ENCODE data around the gene SP7.
A peak's percentile ranks its signal among the peaks of the same experiment; 100 is the strongest.
"Not testable (repeated sequence)": the region's sequence is repeated elsewhere in the genome, so short reads cannot be mapped to it uniquely, and the experiment has no call there.

Gene SP7

DNA sequence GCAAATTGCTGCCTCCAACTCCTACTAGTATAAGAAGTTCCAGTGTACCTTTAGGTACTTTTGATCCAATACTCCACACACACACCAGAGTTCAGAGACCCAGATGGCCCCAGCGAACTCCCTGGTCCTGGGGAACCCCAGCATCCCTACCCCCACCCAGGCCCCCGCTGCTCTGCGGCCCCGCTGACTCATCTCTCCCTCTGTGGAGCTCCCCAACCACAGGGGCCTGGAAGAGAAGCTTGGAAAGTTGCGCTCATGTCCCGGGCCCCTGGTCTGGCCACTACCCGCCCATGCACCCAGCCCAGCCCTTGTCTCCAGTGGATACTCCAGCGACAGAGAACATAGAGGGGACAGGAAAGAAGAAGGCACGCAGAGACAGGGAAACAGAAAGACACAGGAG lies 4.2 kb upstream of the SP7 start:
- no peak for DNase-seq
- Mint-ChIP-seq H3K4me3 (no peak overlapping the region), H3K27ac (no peak overlapping the region), H3K36me3 (ENCODE audit: insufficient read depth) (no peaks in the 10 kb centered on the region), H3K4me1 (ENCODE audit: low read depth in 2 of 2) (peaks cover 14 to 29% of the 10 kb centered on the region in 2 donors), H3K9me3 (no peaks in the 10 kb centered on the region), H3K27me3 (peaks cover 27 to 49% of the 10 kb centered on the region in 2 donors)
- ATAC-seq (replicated peaks): no peak

DNA sequence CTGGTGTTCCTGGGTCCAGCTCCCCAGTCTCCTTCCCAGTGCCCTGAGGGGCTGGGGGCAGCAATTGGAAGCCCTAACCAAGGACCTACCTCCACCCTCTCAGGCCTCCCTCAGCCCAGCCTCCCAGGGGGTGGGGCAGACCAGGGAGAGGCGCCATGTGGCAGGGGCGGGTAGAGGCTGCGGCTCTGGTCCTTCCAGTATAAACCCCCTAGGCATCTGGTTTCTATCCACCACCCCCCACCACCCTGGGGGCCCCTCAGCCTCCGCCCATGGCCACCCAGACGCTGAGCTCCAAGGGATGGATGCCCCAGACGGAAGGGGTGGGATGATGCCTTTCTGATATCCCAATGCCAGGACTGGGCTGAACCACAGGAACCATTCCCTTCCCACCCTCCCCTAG lies 2.8 kb upstream of the SP7 start:
- H3K4me3 Mint-ChIP-seq: no peak overlapping the region
- H3K4me1 Mint-ChIP-seq (ENCODE audit: low read depth in 2 of 2): peaks cover 5 to 18% of the 10 kb centered on the region in 2 donors
- DNase-seq (no peak), ATAC-seq (replicated peaks) (no peak)
- H3K27me3 Mint-ChIP-seq: peaks cover 33 to 64% of the 10 kb centered on the region in 2 donors
- H3K27ac Mint-ChIP-seq: no peak overlapping the region
- H3K9me3 Mint-ChIP-seq: no peaks in the 10 kb centered on the region
- no peaks in the 10 kb centered on the region for H3K36me3 Mint-ChIP-seq (ENCODE audit: insufficient read depth)

DNA sequence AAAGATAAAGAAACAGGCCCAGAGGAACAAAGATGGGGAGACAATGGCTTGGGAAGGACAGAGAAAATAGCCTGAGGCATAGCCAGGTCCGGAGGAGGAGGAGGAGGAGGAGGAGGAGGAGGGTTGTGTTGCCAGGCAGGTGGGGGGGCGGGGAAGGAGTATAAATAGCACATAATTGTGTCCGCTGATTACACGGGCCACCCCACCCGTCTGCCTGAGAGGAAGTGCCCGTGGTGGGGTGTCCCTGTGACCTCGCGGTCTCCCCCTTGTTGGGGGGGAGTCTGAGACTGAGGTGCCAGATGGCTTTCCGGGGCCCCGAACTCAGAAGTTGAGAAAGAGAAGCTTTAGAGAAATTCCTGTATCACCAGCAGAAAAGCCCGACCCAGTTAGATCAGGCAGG lies 1.9 kb upstream of the SP7 start:
- no peaks in the 10 kb centered on the region for H3K36me3 Mint-ChIP-seq (ENCODE audit: insufficient read depth)
- H3K9me3 Mint-ChIP-seq: no peaks in the 10 kb centered on the region
- H3K27ac Mint-ChIP-seq: peak overlapping the region; percentile 38 to 87
- H3K27me3 Mint-ChIP-seq: peaks cover 33 to 73% of the 10 kb centered on the region in 2 donors
- DNase-seq (peak in 1 of 3 experiments; percentile 42), ATAC-seq (replicated peaks) (peak; percentile 57)
- H3K4me3 Mint-ChIP-seq: peak overlapping the region in 1 of 2 donors; percentile 70
- peaks cover 5 to 12% of the 10 kb centered on the region in 2 donors for H3K4me1 Mint-ChIP-seq (ENCODE audit: low read depth in 2 of 2)

DNA sequence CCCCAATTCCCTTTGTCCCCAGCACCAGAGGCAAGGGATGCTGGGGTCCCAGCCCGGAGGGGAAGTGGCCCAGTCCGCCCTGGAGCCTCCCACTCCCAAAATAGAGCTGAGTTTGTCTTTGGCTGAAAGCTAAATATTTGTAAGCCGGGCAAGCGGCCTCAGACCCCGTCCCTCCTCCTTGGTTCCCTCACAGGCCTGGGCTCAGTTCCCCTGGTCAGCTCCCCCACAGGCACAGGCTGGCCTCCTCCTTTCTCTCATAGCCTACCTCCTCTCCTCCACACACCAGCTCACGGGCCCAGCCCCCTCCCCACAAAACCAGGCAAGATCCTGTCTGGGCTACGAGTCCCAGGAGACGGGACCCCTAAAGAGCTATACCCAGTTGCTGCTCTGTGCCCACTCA lies 1.3 kb downstream of the SP7 start:
- H3K36me3 Mint-ChIP-seq (ENCODE audit: insufficient read depth): no peaks in the 10 kb centered on the region
- H3K4me3 Mint-ChIP-seq: no peak overlapping the region
- no peak for ATAC-seq (replicated peaks)
- peaks cover 5 to 12% of the 10 kb centered on the region in 2 donors for H3K4me1 Mint-ChIP-seq (ENCODE audit: low read depth in 2 of 2)
- no peak for DNase-seq
- peak overlapping the region in 1 of 2 donors; percentile 18 for H3K27ac Mint-ChIP-seq
- peaks cover 32 to 84% of the 10 kb centered on the region in 2 donors for H3K27me3 Mint-ChIP-seq
- no peaks in the 10 kb centered on the region for H3K9me3 Mint-ChIP-seq

DNA sequence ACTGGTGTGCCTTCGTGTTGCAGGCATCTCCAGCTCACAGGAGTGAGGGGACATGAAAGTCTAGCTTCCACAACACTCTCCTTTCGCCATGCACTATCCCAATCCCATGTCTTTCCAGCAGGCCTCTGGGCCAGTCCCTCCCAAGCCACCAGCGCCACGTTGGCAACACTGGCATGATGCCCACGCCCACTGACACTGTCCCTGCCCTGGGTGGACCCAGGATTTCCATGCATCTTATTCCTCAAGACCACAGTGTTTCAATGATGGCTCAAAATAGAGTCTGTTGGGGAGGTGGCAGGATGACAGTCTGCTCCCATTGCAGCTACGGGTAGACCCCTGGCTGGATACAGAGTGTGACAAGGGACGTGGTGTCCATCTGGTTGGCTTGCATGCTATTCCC lies 2.3 kb downstream of the SP7 start:
- H3K9me3 Mint-ChIP-seq: no peaks in the 10 kb centered on the region
- H3K36me3 Mint-ChIP-seq (ENCODE audit: insufficient read depth): no peaks in the 10 kb centered on the region
- H3K4me1 Mint-ChIP-seq (ENCODE audit: low read depth in 2 of 2): peaks cover 5 to 12% of the 10 kb centered on the region in 2 donors
- H3K4me3 Mint-ChIP-seq: no peak overlapping the region
- ATAC-seq (replicated peaks) (no peak), DNase-seq (no peak)
- peak overlapping the region in 1 of 2 donors; percentile 15 for H3K27ac Mint-ChIP-seq
- H3K27me3 Mint-ChIP-seq: peaks cover 32 to 89% of the 10 kb centered on the region in 2 donors

DNA sequence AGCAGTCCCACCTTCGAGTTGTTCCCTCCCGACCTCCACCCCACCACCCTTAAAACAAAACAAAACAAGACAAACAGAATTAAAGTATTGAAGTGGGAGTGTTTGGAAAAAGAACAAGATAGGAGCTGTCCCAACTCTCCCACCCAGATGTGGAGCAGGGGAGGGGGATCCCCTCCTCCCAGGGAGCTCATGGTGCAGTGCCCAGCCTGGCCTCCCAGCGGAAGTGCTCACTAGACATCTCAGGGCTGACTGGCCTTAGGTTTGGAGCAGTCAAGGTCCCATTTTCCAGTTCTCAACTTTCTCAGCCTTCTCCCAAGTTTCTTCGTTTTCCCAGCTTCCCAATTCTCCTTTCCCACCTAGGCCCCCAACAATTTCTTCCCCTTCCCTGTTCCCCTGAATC lies 2.9 kb downstream of the SP7 start:
- ATAC-seq (replicated peaks) (no peak), DNase-seq (no peak)
- Mint-ChIP-seq H3K36me3 (ENCODE audit: insufficient read depth) (no peaks in the 10 kb centered on the region), H3K4me1 (ENCODE audit: low read depth in 2 of 2) (peaks cover 4 to 9% of the 10 kb centered on the region in 2 donors), H3K27me3 (peaks cover 29 to 89% of the 10 kb centered on the region in 2 donors), H3K4me3 (no peak overlapping the region), H3K9me3 (no peaks in the 10 kb centered on the region), H3K27ac (no peak overlapping the region)

DNA sequence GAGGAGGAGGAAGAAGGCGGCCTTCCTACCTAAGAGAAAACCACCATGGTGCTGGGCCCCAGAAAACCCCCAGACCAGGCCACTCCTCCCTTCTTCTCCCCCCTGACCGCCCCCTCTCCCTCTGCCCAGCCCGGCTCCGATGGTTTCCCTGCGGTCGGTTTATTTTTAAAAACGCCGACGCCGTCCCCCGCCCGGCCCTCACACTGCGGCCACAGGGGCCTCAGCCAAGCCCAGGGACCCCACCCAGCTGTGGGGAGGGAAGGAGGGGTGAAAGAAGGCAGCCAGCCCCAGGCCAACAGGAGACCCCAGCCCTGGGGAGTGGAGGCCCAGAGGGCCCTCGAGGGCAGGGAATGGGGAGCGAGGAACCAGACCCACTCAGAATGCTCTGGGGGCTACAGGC lies 3.4 kb downstream of the SP7 start:
- ATAC-seq (replicated peaks): no peak
- Mint-ChIP-seq H3K4me3 (no peak overlapping the region), H3K27ac (no peak overlapping the region), H3K36me3 (ENCODE audit: insufficient read depth) (no peaks in the 10 kb centered on the region), H3K4me1 (ENCODE audit: low read depth in 2 of 2) (peaks cover under 1 to 4% of the 10 kb centered on the region in 2 donors), H3K27me3 (peaks cover 24 to 88% of the 10 kb centered on the region in 2 donors), H3K9me3 (no peaks in the 10 kb centered on the region)
- no peak for DNase-seq

DNA sequence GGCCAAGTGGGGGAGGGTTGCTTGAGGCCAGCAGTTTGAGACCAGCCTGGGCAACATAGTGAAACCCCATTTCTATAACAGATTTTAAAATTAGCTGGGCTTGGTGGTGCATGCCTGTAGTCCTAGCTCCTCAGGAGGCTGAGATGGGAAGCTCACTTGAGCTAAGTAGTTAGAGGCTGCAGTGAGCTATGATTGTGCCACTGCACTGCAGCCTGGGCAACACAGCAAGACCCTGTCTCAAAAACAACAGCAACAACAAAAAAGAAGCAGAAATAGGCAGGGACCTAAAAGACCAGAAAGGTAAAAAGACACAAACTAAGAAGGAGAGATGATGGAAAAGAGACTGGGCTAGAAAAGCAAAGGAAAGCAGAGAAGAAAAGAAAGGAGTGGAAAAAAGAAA lies 3.8 kb downstream of the SP7 start:
- H3K36me3 Mint-ChIP-seq (ENCODE audit: insufficient read depth); H3K9me3 Mint-ChIP-seq; H3K27ac Mint-ChIP-seq; ATAC-seq (replicated peaks); H3K4me3 Mint-ChIP-seq; DNase-seq; H3K4me1 Mint-ChIP-seq (ENCODE audit: low read depth in 2 of 2): not testable (repeated sequence)
- H3K27me3 Mint-ChIP-seq: peaks cover 20 to 88% of the 10 kb centered on the region in 2 donors

DNA sequence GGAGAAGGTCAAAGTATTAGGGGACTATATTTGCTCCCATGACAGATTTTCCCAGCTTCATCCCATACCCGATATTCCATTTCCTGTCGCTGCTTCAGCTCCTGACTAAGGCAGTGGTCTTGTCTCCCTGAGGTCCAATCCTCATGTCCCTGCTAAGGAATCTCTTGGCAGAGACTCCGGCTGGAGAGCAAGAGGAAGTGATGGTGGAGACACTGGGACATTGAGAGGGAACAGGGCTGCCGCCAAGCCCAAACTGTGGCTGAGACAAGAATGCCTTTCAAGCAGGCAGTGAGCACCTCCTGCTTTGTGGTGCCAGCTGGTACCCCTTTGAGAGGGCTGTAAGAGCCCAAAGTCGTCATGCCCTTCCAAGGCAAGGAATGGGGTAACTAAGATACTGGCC lies 5.5 kb downstream of the SP7 start:
- Mint-ChIP-seq H3K27ac (no peak overlapping the region), H3K36me3 (ENCODE audit: insufficient read depth) (no peaks in the 10 kb centered on the region), H3K27me3 (peaks cover 10 to 73% of the 10 kb centered on the region in 2 donors), H3K9me3 (no peaks in the 10 kb centered on the region), H3K4me1 (ENCODE audit: low read depth in 2 of 2) (no peaks in the 10 kb centered on the region), H3K4me3 (no peak overlapping the region)
- DNase-seq (no peak), ATAC-seq (replicated peaks) (no peak)

DNA sequence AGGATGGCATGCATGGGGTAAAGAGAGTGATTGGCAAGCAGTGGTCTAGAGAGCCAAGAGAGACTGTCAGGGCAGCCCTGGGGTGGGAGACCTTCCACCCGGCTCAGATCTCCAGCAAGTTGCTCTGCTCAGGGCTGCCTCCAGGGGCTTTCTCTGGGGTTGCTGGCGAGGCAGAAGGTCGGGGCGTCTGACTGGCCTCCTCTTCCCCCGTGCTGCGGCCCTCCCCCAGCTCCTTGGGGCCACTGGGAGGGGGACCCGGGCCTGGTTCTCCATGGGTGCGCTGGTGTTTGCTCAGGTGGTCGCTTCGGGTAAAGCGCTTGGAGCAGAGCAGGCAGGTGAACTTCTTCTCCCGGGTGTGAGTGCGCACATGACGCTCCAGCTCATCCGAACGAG lies 8.1 kb downstream of the SP7 start:
- no peak overlapping the region for H3K4me3 Mint-ChIP-seq
- H3K9me3 Mint-ChIP-seq: no peaks in the 10 kb centered on the region
- ATAC-seq (replicated peaks) (no peak), DNase-seq (no peak)
- peaks cover 9 to 12% of the 10 kb centered on the region in 2 donors for H3K4me1 Mint-ChIP-seq (ENCODE audit: low read depth in 2 of 2)
- peaks cover 9% of the 10 kb centered on the region for H3K36me3 Mint-ChIP-seq (ENCODE audit: insufficient read depth)
- H3K27ac Mint-ChIP-seq: no peak overlapping the region
- H3K27me3 Mint-ChIP-seq: peaks cover 4 to 47% of the 10 kb centered on the region in 2 donors

DNA sequence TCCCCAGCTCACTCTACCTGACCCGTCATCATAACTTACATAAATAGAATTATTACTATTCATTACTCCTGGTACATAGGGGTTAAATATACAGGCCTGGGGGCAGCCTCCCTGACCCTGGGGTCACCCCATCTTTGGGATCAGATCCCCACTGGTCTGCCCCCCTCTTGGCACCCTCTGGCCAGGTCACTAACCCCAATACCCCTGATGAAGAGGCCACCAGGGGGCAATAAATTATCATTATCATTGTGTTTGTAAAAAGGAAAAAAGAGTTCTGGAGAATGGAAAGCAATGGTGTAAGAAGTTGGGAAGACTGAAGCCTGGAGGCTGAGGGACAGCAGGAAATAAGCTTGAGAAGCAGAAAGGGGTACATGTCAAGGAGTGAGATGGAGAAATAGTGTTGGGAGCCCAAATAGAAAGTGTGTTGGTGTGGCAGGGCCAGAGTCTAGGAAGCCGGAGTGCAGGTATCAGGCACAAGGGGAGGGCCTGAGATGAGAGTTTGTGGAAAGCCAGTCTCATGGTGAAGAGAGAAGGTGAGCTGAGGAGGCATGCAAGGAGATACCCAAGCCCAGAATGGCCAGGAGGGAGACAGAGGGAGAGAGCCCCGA lies 8.6 kb downstream of the SP7 start:
- Mint-ChIP-seq H3K9me3 (no peaks in the 10 kb centered on the region), H3K27me3 (peaks cover 4 to 43% of the 10 kb centered on the region in 2 donors), H3K4me3 (no peak overlapping the region), H3K36me3 (ENCODE audit: insufficient read depth) (peaks cover 11% of the 10 kb centered on the region), H3K4me1 (ENCODE audit: low read depth in 2 of 2) (peaks cover 11 to 15% of the 10 kb centered on the region in 2 donors), H3K27ac (no peak overlapping the region)
- DNase-seq (no peak), ATAC-seq (replicated peaks) (no peak)

DNA sequence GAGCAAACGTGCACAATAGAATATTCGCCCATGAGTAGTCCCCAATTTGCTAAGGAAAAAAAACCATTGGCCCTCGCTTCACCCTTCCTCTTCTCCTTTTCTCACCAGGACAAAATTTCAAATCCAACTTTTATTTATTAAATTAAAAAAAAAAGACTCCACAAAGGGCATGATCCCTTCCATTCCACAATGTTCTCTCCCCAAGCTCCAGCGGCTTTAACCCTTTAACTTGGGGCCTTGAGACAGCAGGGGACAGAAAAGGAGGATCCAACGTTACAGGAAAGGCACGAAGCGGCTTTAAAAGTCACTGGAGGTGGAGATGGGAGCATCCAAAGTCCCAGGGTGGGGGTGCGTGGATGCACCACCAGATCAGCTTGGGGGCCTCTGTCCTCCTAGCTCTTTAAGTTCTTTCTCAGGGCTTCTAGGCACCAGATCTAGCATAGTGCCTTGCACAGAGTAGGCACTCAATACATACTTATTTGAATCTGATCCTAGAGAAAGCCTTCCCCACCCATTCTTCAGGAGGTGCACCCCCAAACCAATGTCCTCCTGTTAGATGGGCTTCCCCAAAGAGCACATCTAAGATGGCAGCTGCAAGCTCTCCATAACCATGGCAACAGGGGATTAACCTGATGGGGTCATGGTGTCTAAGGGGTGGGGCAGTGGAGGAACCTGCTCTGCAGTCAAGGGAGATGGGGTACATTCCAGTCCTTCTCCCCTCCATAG lies 9.5 kb downstream of the SP7 start:
- peaks cover 0 to 34% of the 10 kb centered on the region in 2 donors for H3K27me3 Mint-ChIP-seq
- peak overlapping the region; percentile 66 to 87 for H3K4me3 Mint-ChIP-seq
- peaks cover 14% of the 10 kb centered on the region for H3K36me3 Mint-ChIP-seq (ENCODE audit: insufficient read depth)
- ATAC-seq (replicated peaks): no peak
- H3K27ac Mint-ChIP-seq: peak overlapping the region in 1 of 2 donors; percentile 51
- DNase-seq: no peak
- H3K9me3 Mint-ChIP-seq: no peaks in the 10 kb centered on the region
- peaks cover 13 to 16% of the 10 kb centered on the region in 2 donors for H3K4me1 Mint-ChIP-seq (ENCODE audit: low read depth in 2 of 2)

DNA sequence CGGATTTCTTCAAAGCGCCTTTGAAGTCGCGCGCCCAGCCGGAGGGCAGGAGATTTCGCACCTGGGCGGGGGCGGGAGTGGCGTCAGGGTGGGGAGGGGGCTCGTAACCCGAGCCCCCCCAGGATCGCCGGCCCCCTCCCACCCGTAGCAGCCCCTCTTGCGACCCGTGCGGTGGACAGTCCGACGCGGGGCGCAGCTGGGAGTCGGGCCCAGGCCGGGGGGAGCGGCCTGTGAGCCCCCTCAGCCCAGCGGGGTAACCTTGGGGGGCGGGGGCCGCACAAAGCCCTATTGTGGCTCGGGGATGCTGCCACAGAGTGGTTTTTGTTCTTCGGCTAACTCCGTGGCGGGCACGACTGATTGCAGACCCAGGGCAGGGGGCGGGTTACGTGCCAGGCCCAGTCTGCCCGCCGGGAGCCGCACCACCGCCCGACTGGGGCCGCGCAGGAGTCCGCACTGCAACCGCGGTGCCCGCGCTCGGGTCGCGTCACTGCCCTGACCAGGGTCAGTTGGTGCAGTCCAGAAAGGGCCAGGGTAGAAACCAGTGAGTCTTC lies 10.6 kb downstream of the SP7 start:
- H3K9me3 Mint-ChIP-seq: no peaks in the 10 kb centered on the region
- H3K36me3 Mint-ChIP-seq (ENCODE audit: insufficient read depth): peaks cover 16% of the 10 kb centered on the region
- peak overlapping the region in 1 of 2 donors; percentile 51 for H3K27ac Mint-ChIP-seq
- peaks cover 23 to 26% of the 10 kb centered on the region in 2 donors for H3K4me1 Mint-ChIP-seq (ENCODE audit: low read depth in 2 of 2)
- ATAC-seq (replicated peaks) (no peak), DNase-seq (no peak)
- peak overlapping the region; percentile 87 to 98 for H3K4me3 Mint-ChIP-seq
- peaks cover 0 to 30% of the 10 kb centered on the region in 2 donors for H3K27me3 Mint-ChIP-seq

All from effector memory CD8-positive, alpha-beta T cell (primary cell).